ENCODE data around the gene TACR2.

DNA sequence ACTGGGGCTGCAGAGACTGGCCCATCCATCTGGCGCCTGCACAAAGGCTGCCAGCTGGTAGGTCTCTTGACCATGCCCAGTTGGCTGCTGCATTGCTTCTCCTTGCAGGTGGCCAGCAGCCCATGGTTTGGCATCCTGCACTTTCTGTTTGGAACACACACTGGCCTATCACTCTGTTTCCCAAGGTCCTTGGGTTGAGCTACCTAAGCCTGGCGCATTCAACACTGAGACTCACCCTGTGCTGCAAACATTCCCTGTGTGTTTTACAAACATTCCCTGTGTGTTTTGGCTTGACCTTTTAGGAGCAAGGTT is 55.5 kb downstream of the TACR2 start:
- TF ChIP-seq, protein P1, sequence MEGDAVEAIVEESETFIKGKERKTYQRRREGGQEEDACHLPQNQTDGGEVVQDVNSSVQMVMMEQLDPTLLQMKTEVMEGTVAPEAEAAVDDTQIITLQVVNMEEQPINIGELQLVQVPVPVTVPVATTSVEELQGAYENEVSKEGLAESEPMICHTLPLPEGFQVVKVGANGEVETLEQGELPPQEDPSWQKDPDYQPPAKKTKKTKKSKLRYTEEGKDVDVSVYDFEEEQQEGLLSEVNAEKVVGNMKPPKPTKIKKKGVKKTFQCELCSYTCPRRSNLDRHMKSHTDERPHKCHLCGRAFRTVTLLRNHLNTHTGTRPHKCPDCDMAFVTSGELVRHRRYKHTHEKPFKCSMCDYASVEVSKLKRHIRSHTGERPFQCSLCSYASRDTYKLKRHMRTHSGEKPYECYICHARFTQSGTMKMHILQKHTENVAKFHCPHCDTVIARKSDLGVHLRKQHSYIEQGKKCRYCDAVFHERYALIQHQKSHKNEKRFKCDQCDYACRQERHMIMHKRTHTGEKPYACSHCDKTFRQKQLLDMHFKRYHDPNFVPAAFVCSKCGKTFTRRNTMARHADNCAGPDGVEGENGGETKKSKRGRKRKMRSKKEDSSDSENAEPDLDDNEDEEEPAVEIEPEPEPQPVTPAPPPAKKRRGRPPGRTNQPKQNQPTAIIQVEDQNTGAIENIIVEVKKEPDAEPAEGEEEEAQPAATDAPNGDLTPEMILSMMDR (IDR thresholded peaks at IDR 0.05; ENCODE audit: borderline replicate concordance, extremely low read depth, low read length, poor library complexity, severe bottlenecking), result no peak
- no peak for TF ChIP-seq EZH2 (IDR thresholded peaks at IDR 0.05; ENCODE audit: borderline replicate concordance, low read depth, low read length, severe bottlenecking)

Measured in DND-41 (cell line).